HG02943 (cell line): ENCODE data around the gene CSAD.

Source experiments
- ATAC-seq: cut with Tn5 transposase; IDR thresholded peaks from one replicate; pipeline ENCODE4 v1.9.1; 2021; ENCODE audit warnings: mild to moderate bottlenecking, low read depth, moderate library complexity; ENCODE audit not compliant: unreplicated experiment

The CSAD gene

DNA sequence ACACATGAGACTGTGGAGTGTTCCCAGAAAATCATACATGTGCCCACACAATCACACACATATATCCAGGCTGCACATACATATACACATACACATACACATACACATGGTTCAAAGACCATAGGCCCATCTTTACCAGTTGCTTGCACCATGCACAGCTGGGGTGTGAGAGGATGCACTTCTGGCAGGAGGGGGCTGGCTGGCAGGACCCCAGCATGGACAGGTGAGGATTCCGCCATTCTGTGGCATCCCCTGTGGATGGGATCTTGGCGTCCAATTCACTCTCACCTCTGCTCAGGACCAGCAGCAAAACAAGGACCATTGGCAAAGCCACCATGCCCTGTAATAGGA lies 19.4 kb upstream of the CSAD start:
- no peak for ATAC-seq

DNA sequence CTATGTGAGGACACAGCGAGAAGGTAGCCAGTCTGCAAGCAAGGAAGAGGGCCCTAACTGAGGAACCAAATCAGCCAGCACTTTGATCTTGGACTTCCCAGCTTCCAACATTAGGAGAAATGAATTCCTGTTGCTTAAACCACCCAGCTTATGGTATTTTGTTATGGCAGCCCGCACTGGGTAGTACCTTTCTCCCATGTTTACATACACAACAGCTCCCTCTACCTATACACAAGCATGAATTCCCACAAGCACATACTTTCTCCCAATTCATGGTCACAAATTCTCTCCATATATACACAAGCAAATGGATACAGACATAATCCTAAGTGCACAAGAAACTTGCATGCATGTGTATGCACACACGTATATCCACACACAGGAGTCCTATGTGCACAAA lies 19.0 kb upstream of the CSAD start:
- no peak for ATAC-seq

DNA sequence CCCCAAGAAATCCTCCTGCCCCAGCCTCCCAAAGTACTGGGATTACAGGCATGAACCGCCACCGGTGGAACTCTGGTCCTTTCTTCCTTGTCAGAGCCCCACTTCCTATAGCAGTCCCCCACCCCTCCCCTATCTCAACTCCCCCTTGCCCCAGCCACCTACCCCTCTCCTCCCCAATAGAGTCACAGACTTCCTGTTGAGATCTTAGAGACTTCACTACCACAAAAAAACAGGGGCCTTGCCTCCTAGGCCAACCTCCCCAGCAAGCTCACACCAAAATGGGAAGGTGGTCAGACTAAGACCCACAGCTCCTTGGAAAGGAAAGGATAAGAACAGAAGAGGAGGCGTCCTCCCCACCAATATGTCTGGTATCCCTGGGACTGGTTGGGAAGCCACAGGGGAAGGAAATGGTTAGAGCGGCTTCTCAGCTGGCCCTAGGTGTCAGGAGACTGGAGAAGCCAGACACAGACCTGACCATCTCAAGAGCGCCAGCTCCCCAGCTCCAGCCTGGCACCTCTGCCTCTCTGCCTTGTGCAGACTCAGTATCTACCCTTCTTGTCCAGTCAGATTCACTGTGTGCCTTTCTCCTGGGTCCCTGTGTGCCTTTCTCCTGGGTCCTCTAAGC lies 17.9 kb upstream of the CSAD start:
- ATAC-seq, result no peak

DNA sequence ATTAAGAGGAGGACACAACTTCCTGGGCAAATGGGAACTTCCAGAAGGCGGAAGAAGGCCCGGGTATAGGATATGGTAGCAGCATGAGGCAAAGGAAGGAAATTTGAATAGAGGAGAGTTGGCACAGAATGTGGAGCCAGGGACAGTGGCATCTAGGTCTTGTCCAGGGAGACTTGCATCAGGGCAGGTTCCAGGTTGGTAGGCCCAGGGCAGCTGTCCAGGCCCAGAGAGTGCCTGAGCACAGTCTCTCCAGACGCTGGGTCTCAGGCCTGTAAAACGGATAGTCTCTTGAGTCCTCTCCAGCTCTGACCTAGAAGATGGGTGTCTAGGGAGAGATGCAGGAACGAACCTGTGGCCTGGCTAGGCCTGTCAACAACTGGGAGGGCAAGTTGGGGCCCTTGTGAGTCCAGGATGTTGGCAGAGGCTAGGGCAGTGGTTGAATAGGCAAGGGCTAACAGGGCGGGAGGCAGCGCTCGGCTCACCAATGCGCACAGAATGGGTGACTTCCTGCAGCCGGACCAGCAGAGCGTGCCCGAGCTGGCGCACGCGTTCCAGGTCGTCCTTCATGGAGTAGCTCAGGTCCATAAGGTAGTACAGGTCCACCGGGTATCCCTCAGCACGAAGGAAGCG lies 16.4 kb upstream of the CSAD start:
- no peak for ATAC-seq

DNA sequence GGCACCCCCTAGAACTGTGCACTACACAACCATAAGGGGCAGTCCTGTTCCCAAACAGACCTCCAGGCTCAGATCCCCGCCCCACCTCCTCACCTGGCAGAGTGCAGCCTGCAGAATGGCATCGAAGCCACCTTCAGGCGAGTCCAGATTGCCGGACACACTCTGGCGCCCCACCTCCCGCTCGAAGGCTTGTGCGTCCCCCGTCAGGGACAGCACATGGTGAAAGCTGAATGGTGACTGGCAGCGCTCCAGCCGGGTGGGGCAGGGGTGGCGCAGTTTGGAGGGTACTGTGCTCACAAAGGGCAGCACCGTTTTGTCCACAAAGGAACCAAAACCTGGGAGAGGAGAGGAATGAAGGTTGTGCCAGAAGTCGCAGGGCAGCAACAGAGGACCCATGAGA lies 15.8 kb upstream of the CSAD start:
- no peak for ATAC-seq

DNA sequence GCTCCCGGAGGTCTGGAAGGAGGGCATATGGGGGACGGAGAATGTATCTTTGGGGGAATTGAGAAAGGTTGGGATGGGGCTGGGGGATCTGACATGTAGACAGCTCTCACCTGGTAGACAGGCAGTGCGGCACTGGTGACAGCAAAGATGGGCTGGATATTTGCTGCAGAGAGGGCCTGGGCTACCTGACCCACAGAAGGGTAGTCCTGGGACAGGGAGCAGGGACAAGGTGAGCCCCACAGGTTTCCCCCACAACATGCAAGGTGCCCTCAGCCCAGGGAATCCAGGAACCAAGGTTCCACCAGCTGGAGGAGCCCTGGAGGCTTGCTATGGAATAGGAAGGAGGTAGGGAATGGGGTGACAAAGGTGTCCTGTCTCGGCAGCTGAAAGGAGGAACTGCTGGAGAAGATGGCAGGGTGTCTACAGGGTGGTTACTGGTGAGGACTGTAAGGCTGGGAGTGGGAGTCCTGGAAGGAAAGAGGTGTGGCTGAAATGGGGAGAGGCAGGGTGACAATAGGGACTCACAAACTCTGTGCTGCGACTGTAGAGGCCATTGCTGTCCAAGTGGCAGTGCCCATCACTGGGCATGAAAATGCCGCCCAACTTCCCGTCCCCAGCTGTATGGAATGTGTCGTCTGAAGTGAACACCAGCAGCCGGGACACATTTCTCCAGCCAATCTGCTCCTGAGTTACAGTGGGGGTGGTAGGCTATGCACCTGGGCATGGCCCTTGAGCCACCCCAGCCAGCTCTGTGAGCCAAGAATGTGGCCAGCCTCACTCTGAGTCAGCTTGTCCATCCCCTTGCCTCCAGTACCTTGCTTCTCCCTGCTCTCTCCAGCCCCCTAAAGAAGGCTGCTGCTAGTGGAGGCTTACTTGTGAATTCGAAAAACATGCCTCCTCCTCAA lies 15.0 kb upstream of the CSAD start:
- ATAC-seq, result no peak

DNA sequence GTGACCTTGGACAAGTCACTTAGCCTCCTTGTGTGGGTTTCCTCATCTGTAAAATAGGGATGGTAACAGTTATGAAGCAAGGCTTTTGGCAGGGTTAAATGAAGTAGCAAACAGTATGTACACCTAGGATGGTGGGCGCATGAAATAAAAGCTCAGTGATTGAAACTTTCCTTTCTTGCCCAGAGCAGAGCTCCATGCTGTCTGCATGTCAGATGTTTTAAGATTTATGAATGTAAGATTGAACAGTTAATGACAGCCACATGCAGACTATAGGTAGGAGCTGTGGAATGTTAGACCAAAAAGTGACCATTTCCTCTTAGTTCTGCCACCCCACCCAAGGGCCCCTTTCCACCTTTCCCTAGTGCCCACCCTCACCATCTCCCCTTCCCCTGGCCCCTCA lies 14.2 kb upstream of the CSAD start:
- no peak for ATAC-seq

DNA sequence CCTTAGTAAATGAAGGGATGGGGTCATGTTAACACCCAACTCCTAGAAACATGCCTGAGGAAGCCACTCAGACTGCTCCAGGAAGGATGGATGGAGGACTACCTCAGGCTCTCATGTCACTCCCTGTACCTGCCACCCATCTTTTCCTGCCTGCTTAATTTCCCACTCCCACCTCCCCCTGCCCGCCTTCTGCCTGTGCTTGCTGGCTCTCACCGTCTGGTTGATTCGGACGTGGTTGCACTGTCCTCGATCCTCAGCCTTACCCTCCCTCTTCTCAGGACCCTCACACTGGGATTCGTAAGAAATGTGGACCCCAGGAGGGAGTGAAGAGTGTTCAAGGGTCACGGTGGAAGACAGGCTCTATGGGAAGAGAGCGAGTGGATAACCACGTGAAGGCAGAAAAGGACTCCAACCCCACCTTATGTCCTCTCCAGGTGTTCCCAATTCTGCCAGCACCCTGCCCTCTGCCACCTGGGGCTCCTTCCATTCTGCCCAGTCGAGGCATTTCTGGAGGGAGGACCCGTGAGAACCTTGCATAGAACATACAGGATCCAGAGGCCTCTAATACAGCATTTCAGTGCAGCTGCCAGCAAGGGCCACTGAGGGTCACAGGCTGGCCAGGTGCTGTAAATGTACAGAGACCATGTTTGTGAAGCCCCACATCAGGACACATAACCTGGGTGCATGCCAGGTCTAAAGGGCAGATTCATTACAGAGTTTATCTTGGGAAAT lies 13.4 kb upstream of the CSAD start:
- ATAC-seq, result no peak

DNA sequence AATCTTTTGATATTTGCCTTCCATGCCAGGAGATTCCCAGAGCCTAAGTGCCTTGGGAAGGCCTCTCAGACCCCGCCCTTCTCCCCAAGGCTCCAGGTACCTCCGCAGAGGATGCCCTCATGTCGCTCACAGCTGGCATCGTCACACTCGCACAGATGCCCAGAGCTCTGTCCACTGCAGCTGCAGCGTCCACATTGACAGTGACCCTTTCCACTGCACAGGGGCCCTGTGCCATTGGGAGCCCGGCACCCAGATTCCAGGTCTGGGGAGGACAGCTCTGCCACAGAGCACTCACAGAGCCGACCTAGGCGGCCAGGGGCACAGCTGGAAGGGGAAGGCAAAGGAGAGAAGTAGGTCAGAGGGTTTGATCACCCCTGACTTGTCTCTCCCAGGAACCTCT lies 12.3 kb upstream of the CSAD start:
- no peak for ATAC-seq

DNA sequence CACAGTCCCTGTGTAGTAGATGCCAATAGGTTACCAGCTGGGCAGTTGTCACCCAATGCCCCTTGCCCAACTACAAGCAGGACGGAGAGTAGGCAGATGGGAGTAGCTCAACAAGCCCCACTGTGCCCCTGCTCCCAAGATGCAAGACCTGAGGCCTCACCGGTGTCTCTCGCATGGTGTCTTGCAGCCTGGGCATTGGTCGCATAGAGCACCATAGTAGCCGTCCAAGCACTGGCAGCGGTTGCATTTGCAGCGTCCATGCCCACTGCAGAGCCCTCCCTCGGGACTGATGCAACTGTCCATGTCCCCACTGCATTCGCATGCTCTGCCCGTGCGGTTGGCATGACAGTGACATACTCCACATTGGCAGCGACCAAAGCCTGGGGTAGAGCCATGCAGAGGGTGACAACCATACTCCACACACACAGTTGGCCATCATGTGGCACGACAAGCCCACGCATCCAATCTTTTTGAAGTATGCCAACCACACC lies 11.9 kb upstream of the CSAD start:
- no peak for ATAC-seq

DNA sequence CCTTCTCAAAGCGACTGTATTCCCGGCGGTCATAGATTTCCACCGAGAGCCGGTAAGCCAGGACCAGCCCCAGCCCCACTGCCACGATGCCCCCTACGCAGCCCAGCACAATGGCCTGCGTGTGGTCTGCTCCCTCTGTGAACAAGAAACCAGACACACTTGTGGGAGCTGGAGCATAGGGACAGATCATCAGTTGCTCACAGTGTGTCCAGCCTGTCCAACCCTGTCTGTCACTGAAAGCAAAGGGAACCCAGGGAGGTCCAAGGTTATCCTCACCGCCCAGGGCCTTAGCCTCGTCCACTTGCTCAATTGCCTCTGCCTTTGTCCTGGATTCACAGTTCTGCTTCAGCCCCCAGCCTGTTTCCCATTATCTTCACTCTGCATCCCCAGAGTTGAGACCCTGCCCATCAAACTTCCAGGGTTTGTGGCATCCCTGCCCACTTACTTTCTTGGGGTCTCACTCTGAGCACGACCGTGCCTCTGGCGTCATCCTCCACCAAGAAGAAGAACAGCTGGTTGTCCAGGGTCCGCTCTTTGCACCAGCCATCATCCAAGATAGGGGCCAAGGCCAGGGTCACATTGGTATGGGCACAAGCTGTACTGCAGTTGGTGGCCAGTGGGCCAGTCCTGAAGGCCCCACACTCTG lies 11.3 kb upstream of the CSAD start:
- no peak for ATAC-seq

DNA sequence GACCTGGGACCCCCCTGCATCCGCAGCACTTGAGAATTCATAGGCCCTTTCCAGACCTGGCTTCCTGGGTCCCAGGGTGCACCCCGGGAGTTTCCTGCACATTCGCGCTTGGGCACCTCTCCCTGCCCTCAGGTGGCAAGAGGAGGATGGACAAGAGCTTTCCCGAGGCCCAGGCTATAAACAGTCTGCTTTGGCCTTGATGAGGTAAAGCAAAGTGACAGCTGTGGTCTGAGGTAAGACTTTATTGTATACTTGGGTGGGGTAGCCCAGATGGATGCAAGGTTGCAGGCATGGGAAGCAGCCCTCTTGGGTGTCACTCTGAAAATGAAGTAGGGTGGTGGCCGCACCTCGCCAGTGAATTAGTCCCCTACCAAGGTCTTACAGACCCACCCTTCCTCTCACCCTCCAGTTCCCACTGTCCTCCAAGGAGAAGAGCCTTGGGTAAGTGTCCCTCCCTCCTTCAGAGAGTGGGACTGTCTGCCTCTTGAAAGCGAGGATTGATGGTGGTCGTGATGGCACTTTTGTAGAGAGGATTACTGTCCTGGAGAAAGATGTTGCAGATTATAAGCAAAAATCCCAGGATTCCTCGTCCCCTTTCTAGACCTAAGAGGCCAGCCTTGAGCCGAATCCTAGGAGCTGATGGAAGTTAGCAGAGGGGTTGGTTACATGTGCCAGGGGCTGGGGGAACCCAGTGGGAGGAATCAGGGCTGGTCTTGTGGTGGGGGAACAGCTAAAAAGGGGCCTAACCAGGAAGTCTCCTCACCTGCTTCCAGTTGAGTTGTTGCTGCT lies 10.6 kb upstream of the CSAD start:
- ATAC-seq, result no peak

DNA sequence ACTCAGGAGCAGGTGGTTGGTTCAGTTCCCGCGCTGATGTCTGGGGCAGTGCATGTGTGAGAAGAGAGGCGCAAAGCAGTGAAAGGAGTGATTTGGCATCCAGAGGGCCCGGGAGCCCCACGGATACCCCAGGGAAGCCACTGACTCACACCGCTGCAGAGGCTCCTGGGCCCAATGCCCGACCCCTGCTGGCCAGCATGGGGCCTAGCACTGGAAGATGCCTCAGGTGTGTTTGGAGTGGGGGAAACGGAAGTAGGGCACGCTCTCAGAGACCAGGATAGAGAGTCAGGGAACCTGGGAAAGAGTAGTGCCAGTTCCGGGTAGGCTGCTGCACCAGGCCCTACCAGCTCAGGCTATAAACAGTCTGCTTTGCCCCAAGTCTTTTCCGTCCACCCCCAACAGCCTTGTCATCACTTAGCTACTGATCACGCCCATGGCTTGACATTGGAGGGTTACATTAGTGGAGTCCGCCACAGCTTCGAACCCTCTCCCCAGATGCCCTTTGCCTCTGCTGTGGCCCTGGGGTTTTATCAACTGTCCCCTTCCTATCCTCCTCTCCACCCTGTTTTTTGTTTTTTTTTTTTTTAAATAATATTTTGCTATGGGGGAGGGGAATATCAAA lies 9.5 kb upstream of the CSAD start:
- ATAC-seq, result no peak

DNA sequence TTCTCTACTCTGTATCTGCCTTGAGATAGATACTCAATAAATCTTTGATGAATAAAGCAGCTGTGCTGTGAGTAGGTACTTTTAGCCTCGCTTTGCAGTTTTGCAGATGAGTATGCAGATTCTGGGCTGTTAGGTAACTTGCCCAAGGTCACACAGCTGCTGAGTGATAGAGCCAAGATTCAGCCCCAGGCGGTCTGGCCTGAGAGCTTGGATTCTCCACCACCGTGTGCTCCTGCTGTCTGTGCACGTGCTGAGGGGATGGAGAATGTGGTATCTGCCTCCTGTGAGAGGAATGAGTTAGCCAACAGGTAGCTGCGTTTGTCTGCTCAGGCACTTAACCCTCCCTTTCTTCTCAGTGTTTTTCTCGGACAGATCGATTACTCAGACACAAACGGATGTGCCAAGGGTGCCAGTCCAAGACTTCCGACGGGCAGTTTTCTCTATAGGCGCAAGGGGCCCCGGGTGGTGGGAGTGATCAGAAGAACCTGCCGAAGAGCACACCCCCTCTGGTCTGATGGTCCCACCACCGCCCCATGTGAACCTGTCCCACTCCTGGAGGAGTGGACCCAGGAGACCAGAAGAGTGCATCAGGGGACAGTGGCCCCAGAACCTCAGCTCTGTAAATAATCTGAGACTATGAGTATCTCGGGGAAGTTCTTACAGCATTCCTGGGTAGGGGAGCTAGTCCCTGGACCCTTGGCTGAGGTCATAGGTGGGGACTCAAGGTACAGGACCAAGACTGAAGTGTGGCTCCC lies 6.6 kb upstream of the CSAD start:
- no peak for ATAC-seq

DNA sequence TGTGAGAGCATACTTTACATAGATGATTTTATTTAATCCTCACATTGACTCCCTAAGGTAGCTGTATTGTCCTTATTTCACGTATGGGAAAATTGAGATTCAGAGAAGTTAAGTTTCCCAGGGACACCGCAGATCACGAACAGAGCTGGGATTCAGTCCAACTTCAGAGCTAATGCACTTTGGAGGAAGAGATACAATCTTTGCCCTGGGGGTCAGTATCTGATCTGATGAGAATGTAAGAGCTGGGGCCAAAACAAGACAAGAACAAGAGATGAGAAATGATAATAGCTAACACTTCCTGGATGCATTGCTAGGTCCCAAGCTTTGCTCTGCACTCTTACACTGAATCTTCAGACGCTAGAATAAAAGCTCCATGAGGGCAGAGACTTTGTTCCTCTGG lies 6.0 kb upstream of the CSAD start:
- ATAC-seq, result no peak

DNA sequence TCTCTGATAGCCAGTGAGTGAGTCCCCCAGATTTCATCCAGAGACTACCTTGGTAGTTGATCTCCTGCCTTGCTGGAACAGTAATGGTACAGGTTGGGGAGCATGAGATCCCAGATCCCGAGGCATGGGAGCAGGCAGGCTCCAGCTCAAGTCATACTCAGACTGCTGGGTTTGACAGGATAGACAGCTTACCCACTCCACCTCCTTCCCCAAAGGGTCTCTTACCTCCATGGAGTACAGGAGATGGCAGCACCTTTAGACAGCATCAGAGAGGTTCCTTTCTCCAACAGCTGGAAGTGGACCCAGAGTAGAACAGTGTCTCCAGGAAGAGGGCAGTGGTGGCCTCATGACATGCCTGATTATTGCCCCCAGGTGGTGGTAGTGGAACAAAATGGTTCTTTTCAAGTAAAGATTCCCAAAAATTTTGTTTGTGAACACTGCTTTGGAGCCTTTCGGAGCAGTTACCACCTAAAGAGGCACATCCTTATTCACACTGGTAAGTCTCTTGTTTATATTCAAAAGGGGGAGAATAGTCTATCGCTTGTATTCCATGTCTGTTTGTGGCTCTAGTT lies 4.9 kb upstream of the CSAD start:
- ATAC-seq, result no peak

DNA sequence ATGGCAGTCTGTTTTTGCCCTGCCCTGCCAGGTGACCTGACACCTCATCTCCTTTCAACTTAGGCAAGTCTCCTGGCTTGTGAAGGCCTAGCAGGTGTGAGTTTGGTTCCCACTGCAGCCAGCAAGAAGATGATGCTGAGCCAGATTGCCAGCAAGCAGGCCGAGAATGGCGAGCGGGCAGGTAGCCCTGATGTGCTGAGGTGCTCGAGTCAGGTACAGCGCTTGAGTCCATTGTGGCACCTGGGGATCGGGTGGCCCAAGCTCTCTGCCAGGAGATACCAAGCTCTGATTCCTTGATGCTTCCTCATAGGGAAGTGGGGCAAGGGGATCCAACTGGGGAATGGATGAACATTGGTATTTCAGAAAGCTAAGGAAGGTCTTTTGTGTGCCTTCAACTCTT lies 4.1 kb upstream of the CSAD start:
- ATAC-seq, result no peak

DNA sequence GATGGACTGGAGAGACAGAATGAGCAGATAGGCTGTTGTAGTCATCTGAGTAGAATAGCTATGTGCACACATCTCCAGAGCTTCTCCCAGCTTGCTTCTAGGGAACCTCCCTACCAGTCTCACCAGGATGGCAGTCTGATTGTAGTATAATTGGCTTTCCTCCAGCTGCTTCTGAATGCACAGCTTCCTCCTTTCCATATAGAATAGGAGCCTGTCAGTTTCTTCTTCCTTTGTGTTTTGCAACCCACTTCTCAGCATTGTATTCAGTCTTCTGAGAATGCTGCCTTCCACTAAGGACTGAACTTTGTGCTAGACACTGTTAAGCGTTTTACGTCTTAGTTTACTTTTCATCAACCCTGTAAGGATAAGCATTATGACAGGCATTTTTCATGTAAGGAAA lies 2.2 kb upstream of the CSAD start:
- no peak for ATAC-seq
